ENCODE data around the gene PEX26.

The PEX26 gene

GRCh38 chr22:18104566-18104965 is 26.8 kb downstream of the PEX26 start:
- DNase-seq = no peak

GRCh38 chr22:18105981-18106380 is 28.2 kb downstream of the PEX26 start:
- peak; percentile 43 for DNase-seq

- peak; percentile 85 for DNase-seq
These were observed 29.0 kb downstream of the PEX26 start for GRCh38 chr22:18106550-18107341.

GRCh38 chr22:18108187-18108586 is 30.4 kb downstream of the PEX26 start:
- DNase-seq = no peak

- no peak for DNase-seq
These were observed 31.8 kb downstream of the PEX26 start for GRCh38 chr22:18109410-18110193.

GRCh38 chr22:18110194-18110953 is 32.6 kb downstream of the PEX26 start, which contains the start of gene TUBA8:
Gene TUBA8, plus strand, starts transcription at chr22:18110809. Its CDS starts 57 bp downstream, at chr22:18110866.
- no peak for DNase-seq

GRCh38 chr22:18110954-18111758 is 33.4 kb downstream of the PEX26 start:
- no peak for DNase-seq

- no peak for DNase-seq
These were observed 34.1 kb downstream of the PEX26 start for GRCh38 chr22:18111759-18112330.

GRCh38 chr22:18112440-18112839 is 34.6 kb downstream of the PEX26 start:
- DNase-seq = no peak

GRCh38 chr22:18113680-18114394 is 36.0 kb downstream of the PEX26 start:
- no peak for DNase-seq

GRCh38 chr22:18114495-18114894 is 36.7 kb downstream of the PEX26 start:
- no peak for DNase-seq

GRCh38 chr22:18114976-18115652 is 37.3 kb downstream of the PEX26 start:
- no peak for DNase-seq

GRCh38 chr22:18115906-18116371 is 38.1 kb downstream of the PEX26 start:
- DNase-seq = no peak

GRCh38 chr22:18116634-18117033 is 38.8 kb downstream of the PEX26 start:
- no peak for DNase-seq

- DNase-seq = no peak
These were observed 40.6 kb downstream of the PEX26 start for GRCh38 chr22:18118345-18118915.

GRCh38 chr22:18119409-18120110 is 41.8 kb downstream of the PEX26 start:
- no peak for DNase-seq

GRCh38 chr22:18120857-18121256 is 43.1 kb downstream of the PEX26 start:
- no peak for DNase-seq

- DNase-seq = no peak
These were observed 43.7 kb downstream of the PEX26 start for GRCh38 chr22:18121506-18121905.

- DNase-seq = no peak
These were observed 44.3 kb downstream of the PEX26 start for GRCh38 chr22:18121954-18122554.

Data from activated CD4-positive, alpha-beta T cell treated with anti-CD3 and anti-CD28 coated beads, Interleukin-2, amount 50 U/mL, for 16 hours (primary cell).